HepG2 (cell line): ENCODE measurements around the gene GRAMD4. TPM values are rescaled to one million over a fixed set of nuclear protein-coding genes. Genes with fewer than 3 reads are reported as not detected.

Experiments used
- CEBPB ChIP-seq: IDR thresholded peaks from 2 replicates; pipeline ENCODE4 v1.6.1; 2011; ENCODE audit warnings: low read depth, low read length, improper control_type of control experiment, borderline replicate concordance
- ETV5 ChIP-seq: IDR thresholded peaks from 2 replicates; pipeline ENCODE4 v1.6.1; 2018; ENCODE audit warnings: missing biosample characterization, missing genetic modification reagents, inconsistent platforms, borderline replicate concordance
- GABPB1 ChIP-seq: IDR thresholded peaks from 2 replicates; pipeline ENCODE4 v1.6.1; 2016; ENCODE audit warnings: mild to moderate bottlenecking, missing genetic modification reagents, moderate library complexity, missing compliant biosample characterization
- MED8 ChIP-seq: sonication (generic); formaldehyde crosslinking; IDR thresholded peaks from 2 replicates; pipeline ENCODE4 v1.8.1; 2023; ENCODE audit warnings: mild to moderate bottlenecking, missing genetic modification reagents; ENCODE audit not compliant: insufficient replicate concordance
- MIER2 ChIP-seq: IDR thresholded peaks from 2 replicates; pipeline ENCODE4 v1.6.1; 2016; ENCODE audit warnings: missing biosample characterization, missing genetic modification reagents
- NR2C2 ChIP-seq: sonication (generic); formaldehyde crosslinking; IDR thresholded peaks from 2 replicates; pipeline ENCODE4 v1.4.0; 2020; ENCODE audit warnings: missing genetic modification reagents, mild to moderate bottlenecking, moderate library complexity, borderline replicate concordance
- PHF21A ChIP-seq: sonication (generic); formaldehyde crosslinking; IDR thresholded peaks from 2 replicates; pipeline ENCODE4 v1.5.0; 2020; ENCODE audit warnings: mild to moderate bottlenecking, missing genetic modification reagents
- RARG ChIP-seq: sonication (generic); formaldehyde crosslinking; IDR thresholded peaks from 2 replicates; pipeline ENCODE4 v1.4.0; 2020; ENCODE audit warnings: low read depth, mild to moderate bottlenecking, missing genetic modification reagents
- RBM39 ChIP-seq: fragments of 200-400 bp; formaldehyde crosslinking; IDR thresholded peaks from one replicate; pipeline ENCODE4 v1.6.1; 2018; ENCODE audit warnings: antibody characterized with exemption, mild to moderate bottlenecking, low read depth, low read length; ENCODE audit not compliant: poor library complexity, severe bottlenecking
- SOX13 ChIP-seq, 3 experiments: fragments of 450-650 bp in 1 of 3; sonication (generic) in 1 of 3; formaldehyde crosslinking in 1 of 3; IDR thresholded peaks in 2 of 3; conservative IDR thresholded peaks in 1 of 3; 2 replicates each; pipeline versions ENCODE4 v1.5.0 to v1.6.1; 2016 to 2020; ENCODE audit warnings: antibody characterized with exemption in 1 of 3, mild to moderate bottlenecking in 1 of 3, missing compliant biosample characterization in 1 of 3, missing genetic modification reagents in 1 of 3, moderate library complexity in 1 of 3
- SOX5 ChIP-seq: IDR thresholded peaks from 2 replicates; pipeline ENCODE4 v1.6.1; 2016; ENCODE audit warnings: borderline replicate concordance
- SRSF9 ChIP-seq: fragments of 200-400 bp; formaldehyde crosslinking; IDR thresholded peaks from 2 replicates; pipeline ENCODE4 v1.6.1; 2018; ENCODE audit warnings: borderline replicate concordance, mild to moderate bottlenecking, low read depth, low read length; ENCODE audit not compliant: insufficient read depth, poor library complexity, severe bottlenecking
- SYNCRIP ChIP-seq: fragments of 200-400 bp; formaldehyde crosslinking; IDR thresholded peaks from 2 replicates; pipeline ENCODE4 v1.6.1; 2018; ENCODE audit warnings: mild to moderate bottlenecking, low read depth, low read length; ENCODE audit not compliant: insufficient read depth
- ZKSCAN1 ChIP-seq: fragments of 150-350 bp; IDR thresholded peaks from 2 replicates; pipeline ENCODE4 v1.6.1; 2014; ENCODE audit warnings: low read length
- ZMAT3 ChIP-seq: sonication (generic); formaldehyde crosslinking; conservative IDR thresholded peaks from 2 replicates; pipeline ENCODE4 v1.7.0; 2021; ENCODE audit warnings: missing genetic modification reagents
- ZMYM3 ChIP-seq: sonication (generic); formaldehyde crosslinking; IDR thresholded peaks from 2 replicates; pipeline ENCODE4 v1.5.1; 2020; ENCODE audit warnings: mild to moderate bottlenecking, missing genetic modification reagents
- ZNF136 ChIP-seq: sonication (generic); formaldehyde crosslinking; IDR thresholded peaks from 2 replicates; pipeline ENCODE4 v1.8.1; 2022; ENCODE audit warnings: low read depth, mild to moderate bottlenecking, moderate library complexity, missing genetic modification reagents
- ZNF138 ChIP-seq: sonication (generic); formaldehyde crosslinking; IDR thresholded peaks from 2 replicates; pipeline ENCODE4 v1.5.0; 2020; ENCODE audit warnings: mild to moderate bottlenecking, low read depth, missing genetic modification reagents
- ZNF792 ChIP-seq: IDR thresholded peaks from 2 replicates; pipeline ENCODE4 v1.6.1; 2016
- polyA plus RNA-seq, 8 experiments: library from polyadenylated mRNA; depleted of rRNA in 3 of 8; stranded (reverse) in 7 of 8; unstranded in 1 of 8; fragments of >200 nt; fragmentation: Illumina TruSeq in 4 of 8; extraction: Trizol in 4 of 8; gene quantifications; 2 replicates each; pipeline versions ENCODE4 v1.2.1 to v1.2.3, GENCODE V29; 2011 to 2016; ENCODE audit warnings: low read depth in 4 of 8, missing spikeins in 1 of 8, mixed read lengths in 1 of 8; ENCODE audit not compliant: insufficient read depth in 1 of 8
- total RNA-seq, 5 experiments: library from RNA; depleted of rRNA; stranded (reverse); fragments of >200 nt; fragmentation: Illumina TruSeq; extraction: Trizol; gene quantifications; 2 replicates each; pipeline ENCODE4 v1.2.3, GENCODE V29; 2016; ENCODE audit warnings: low read depth in 1 of 5
- TF ChIP-seq, protein P1 (sequence below): IDR thresholded peaks from 2 replicates; pipeline ENCODE4 v1.6.1; 2016; ENCODE audit warnings: mild to moderate bottlenecking, missing biosample characterization, missing genetic modification reagents
- TF ChIP-seq, protein P2 (sequence below): sonication (generic); formaldehyde crosslinking; IDR thresholded peaks from 2 replicates; pipeline ENCODE4 v1.8.0; 2022; ENCODE audit warnings: missing genetic modification reagents, low read depth, mild to moderate bottlenecking, borderline replicate concordance
- TF ChIP-seq, protein P3 (sequence below): sonication (generic); formaldehyde crosslinking; IDR thresholded peaks from 2 replicates; pipeline ENCODE4 v1.8.1; 2023; ENCODE audit warnings: mild to moderate bottlenecking, moderate library complexity, missing genetic modification reagents
- TF ChIP-seq, protein P4 (sequence below): sonication (generic); formaldehyde crosslinking; IDR thresholded peaks from 2 replicates; pipeline ENCODE4 v1.5.1; 2020; ENCODE audit warnings: mild to moderate bottlenecking, missing genetic modification reagents
- TF ChIP-seq, protein P5 (sequence below): sonication (generic); formaldehyde crosslinking; IDR thresholded peaks from 2 replicates; pipeline ENCODE4 v1.9.0; 2021; ENCODE audit warnings: missing genetic modification reagents, borderline replicate concordance

The GRAMD4 gene
- total and polyA plus RNA-seq, 2 of the 13 experiments (the other 11 are each of a cell fraction or from before 2014, with no cell fraction given) = 15.2 to 15.7 TPM

DNA sequence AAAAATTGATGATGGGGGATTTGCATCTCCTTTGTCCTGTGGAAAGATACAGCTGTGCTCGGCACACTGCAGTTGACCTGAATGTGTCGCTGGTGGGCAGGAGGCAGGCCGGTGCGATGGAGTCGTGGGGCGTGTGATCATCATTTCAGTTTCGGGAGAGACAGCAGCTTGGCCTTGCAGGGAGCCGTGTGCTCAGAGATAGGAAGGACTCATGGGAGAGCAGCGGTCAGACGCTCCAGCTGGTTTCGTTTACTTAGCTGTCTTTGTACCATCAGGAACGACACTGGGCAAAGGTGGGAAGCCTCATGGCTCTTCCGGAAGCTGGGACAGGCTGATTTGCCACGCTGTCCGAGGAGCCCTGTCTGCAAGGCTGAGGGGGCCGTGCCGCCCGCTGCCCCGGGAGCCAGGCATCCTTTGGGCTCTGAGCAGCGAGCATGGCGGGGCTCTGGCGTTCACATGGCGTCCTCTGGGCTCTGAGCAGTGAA, 32.7 kb downstream of the GRAMD4 start (continued):
- TF ChIP-seq PHF21A (CRISPR knock-in tag) = no peak
- no peak for TF ChIP-seq CEBPB
- no peak for TF ChIP-seq RBM39
- no peak for TF ChIP-seq RARG (CRISPR knock-in tag)
- no peak for TF ChIP-seq ZKSCAN1
- no peak for TF ChIP-seq ZNF138 (CRISPR knock-in tag)
- TF ChIP-seq, protein P1, sequence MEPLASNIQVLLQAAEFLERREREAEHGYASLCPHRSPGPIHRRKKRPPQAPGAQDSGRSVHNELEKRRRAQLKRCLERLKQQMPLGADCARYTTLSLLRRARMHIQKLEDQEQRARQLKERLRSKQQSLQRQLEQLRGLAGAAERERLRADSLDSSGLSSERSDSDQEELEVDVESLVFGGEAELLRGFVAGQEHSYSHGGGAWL (CRISPR knock-in tag) = no peak
- TF ChIP-seq MED8 = no peak
- no peak for TF ChIP-seq ZNF136
- TF ChIP-seq ZMYM3 (CRISPR knock-in tag) = no peak
- no peak for TF ChIP-seq SYNCRIP
- TF ChIP-seq ZMAT3 (CRISPR knock-in tag) = no peak
- 0 out of 2 replicates have a peak, but pooled peaks have one; percentile 59 for TF ChIP-seq ZNF792
- TF ChIP-seq, protein P2, sequence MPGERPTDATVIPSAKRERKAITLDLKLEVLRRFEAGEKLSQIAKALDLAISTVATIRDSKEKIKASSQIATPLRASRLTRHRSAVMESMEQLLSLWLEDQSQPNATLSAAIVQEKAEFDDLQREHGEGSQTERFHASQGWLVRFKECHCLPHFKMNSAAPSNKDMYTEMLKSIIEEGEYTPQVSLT (CRISPR knock-in tag) = no peak
- TF ChIP-seq SRSF9 = no peak
- peak; percentile 46; the same call in 1 of the 2 replicates for TF ChIP-seq GABPB1
- TF ChIP-seq SOX13 (IDR thresholded peaks at IDR 0.05) = no peak
- peak in 1 of 2 experiments; percentile 34; a peak in 1 of 4 replicates for TF ChIP-seq SOX13 (CRISPR knock-in tag; conservative IDR thresholded peaks at IDR 0.05 in 1 of 2, IDR thresholded peaks at IDR 0.05 in 1 of 2)
- TF ChIP-seq NR2C2 (CRISPR knock-in tag) = no peak
- TF ChIP-seq, protein P3, sequence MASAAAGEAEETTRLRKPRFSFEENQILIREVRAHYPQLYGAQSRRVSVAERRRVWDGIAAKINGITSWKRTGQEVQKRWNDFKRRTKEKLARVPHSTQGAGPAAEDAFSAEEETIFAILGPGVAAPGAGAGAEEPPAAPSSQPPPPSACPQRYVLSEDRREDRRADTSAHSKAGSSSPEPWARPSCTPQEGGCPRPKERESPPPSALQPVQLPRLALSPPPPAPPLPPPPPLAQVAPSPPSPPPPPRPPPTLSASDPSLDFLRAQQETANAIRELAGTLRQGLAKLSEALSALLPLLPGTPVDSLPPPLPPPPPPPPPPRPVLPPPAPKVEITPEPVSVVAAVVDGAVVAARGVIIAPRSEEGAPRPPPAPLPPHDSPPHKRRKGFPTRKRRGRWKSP (CRISPR knock-in tag) = no peak
- TF ChIP-seq, protein P4, sequence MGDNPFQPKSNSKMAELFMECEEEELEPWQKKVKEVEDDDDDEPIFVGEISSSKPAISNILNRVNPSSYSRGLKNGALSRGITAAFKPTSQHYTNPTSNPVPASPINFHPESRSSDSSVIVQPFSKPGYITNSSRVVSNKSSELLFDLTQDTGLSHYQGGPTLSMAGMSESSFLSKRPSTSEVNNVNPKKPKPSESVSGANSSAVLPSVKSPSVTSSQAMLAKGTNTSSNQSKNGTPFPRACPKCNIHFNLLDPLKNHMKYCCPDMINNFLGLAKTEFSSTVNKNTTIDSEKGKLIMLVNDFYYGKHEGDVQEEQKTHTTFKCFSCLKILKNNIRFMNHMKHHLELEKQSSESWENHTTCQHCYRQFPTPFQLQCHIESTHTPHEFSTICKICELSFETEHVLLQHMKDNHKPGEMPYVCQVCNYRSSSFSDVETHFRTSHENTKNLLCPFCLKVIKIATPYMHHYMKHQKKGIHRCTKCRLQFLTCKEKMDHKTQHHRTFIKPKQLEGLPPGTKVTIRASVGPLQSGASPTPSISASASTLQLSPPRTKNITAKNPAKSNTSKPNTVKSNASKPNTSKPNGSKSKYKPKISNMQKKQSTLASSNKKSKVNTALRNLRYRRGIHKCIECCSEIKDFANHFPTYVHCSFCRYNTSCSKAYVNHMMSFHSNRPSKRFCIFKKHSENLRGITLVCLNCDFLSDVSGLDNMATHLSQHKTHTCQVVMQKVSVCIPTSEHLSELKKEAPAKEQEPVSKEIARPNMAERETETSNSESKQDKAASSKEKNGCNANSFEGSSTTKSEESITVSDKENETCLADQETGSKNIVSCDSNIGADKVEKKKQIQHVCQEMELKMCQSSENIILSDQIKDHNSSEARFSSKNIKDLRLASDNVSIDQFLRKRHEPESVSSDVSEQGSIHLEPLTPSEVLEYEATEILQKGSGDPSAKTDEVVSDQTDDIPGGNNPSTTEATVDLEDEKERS = no peak
- TF ChIP-seq, protein P5, sequence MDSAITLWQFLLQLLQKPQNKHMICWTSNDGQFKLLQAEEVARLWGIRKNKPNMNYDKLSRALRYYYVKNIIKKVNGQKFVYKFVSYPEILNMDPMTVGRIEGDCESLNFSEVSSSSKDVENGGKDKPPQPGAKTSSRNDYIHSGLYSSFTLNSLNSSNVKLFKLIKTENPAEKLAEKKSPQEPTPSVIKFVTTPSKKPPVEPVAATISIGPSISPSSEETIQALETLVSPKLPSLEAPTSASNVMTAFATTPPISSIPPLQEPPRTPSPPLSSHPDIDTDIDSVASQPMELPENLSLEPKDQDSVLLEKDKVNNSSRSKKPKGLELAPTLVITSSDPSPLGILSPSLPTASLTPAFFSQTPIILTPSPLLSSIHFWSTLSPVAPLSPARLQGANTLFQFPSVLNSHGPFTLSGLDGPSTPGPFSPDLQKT (CRISPR knock-in tag) = no peak
- TF ChIP-seq MIER2 (CRISPR knock-in tag) = no peak
- 0 out of 2 replicates have a peak, but pooled peaks have one; percentile 22 for TF ChIP-seq SOX5 (CRISPR knock-in tag)
- peak; percentile 72; the same call in 1 of the 2 replicates for TF ChIP-seq ETV5 (CRISPR knock-in tag)
